HepG2 (cell line): ENCODE data around the gene TIRAP. TPM values are rescaled to one million over a fixed set of nuclear protein-coding genes. Genes with fewer than 3 reads are reported as not detected.

ENCODE experiments used
- ARNTL ChIP-seq: sonication (generic); formaldehyde crosslinking; IDR thresholded peaks from 2 replicates; pipeline ENCODE4 v1.4.0; 2020; ENCODE audit warnings: mild to moderate bottlenecking, missing genetic modification reagents
- ETV6 ChIP-seq: sonication (generic); formaldehyde crosslinking; conservative IDR thresholded peaks from 2 replicates; pipeline ENCODE4 v1.4.0; 2020; ENCODE audit warnings: missing genetic modification reagents
- MBNL3 ChIP-seq: fragments of 250-450 bp; sonication (Bioruptor Pico); conservative IDR thresholded peaks from 2 replicates; pipeline ENCODE4 v1.8.0; 2022; ENCODE audit warnings: mild to moderate bottlenecking, inconsistent platforms
- NPAS2 ChIP-seq: sonication (generic); formaldehyde crosslinking; IDR thresholded peaks from 2 replicates; pipeline ENCODE4 v1.8.0; 2022; ENCODE audit warnings: mild to moderate bottlenecking, missing genetic modification reagents, borderline replicate concordance
- NR2C2 ChIP-seq: sonication (generic); formaldehyde crosslinking; IDR thresholded peaks from 2 replicates; pipeline ENCODE4 v1.4.0; 2020; ENCODE audit warnings: missing genetic modification reagents, mild to moderate bottlenecking, moderate library complexity, borderline replicate concordance
- NR2F1 ChIP-seq, 2 experiments: fragments of 450-650 bp in 1 of 2; formaldehyde crosslinking in 1 of 2; IDR thresholded peaks; 2 replicates each; pipeline versions ENCODE4 v1.5.0 to v1.6.1; 2016 to 2020; ENCODE audit warnings: mild to moderate bottlenecking in 1 of 2, missing compliant biosample characterization in 1 of 2, missing genetic modification reagents in 1 of 2, moderate library complexity in 1 of 2
- PRMT3 ChIP-seq: sonication (generic); formaldehyde crosslinking; IDR thresholded peaks from 2 replicates; pipeline ENCODE4 v1.8.1; 2022; ENCODE audit warnings: low read depth, mild to moderate bottlenecking, moderate library complexity, missing genetic modification reagents, borderline replicate concordance
- RAD21 ChIP-seq: fragments of 450-650 bp; formaldehyde crosslinking; IDR thresholded peaks from 2 replicates; pipeline ENCODE4 v1.5.0; 2020; ENCODE audit warnings: mild to moderate bottlenecking
- RFXAP ChIP-seq: sonication (generic); formaldehyde crosslinking; IDR thresholded peaks from 2 replicates; pipeline ENCODE4 v1.4.0; 2020; ENCODE audit warnings: missing genetic modification reagents, borderline replicate concordance
- WIZ ChIP-seq: sonication (generic); formaldehyde crosslinking; IDR thresholded peaks from 2 replicates; pipeline ENCODE4 v1.5.1; 2020; ENCODE audit warnings: mild to moderate bottlenecking, missing genetic modification reagents
- ZFP36L1 ChIP-seq: sonication (generic); formaldehyde crosslinking; IDR thresholded peaks from 2 replicates; pipeline ENCODE4 v1.8.0; 2022; ENCODE audit warnings: mild to moderate bottlenecking, missing genetic modification reagents, moderate library complexity
- ZFYVE20 ChIP-seq: sonication (generic); formaldehyde crosslinking; IDR thresholded peaks from 2 replicates; pipeline ENCODE4 v1.8.0; 2023; ENCODE audit warnings: low read depth, mild to moderate bottlenecking, moderate library complexity, missing genetic modification reagents, borderline replicate concordance
- ZNF367 ChIP-seq: sonication (generic); formaldehyde crosslinking; IDR thresholded peaks from 2 replicates; pipeline ENCODE4 v1.4.0; 2020; ENCODE audit warnings: missing genetic modification reagents, borderline replicate concordance
- ZNF441 ChIP-seq: sonication (generic); formaldehyde crosslinking; IDR thresholded peaks from 2 replicates; pipeline ENCODE4 v1.7.0; 2021; ENCODE audit warnings: missing genetic modification reagents, borderline replicate concordance
- ZNF616 ChIP-seq: sonication (generic); formaldehyde crosslinking; IDR thresholded peaks from 2 replicates; pipeline ENCODE4 v1.5.0; 2020; ENCODE audit warnings: low read depth, mild to moderate bottlenecking, missing genetic modification reagents
- ZNF670 ChIP-seq: sonication (generic); formaldehyde crosslinking; IDR thresholded peaks from 2 replicates; pipeline ENCODE4 v1.8.0; 2022; ENCODE audit warnings: mild to moderate bottlenecking, missing genetic modification reagents, borderline replicate concordance
- ZNF7 ChIP-seq: IDR thresholded peaks from 2 replicates; pipeline ENCODE4 v1.6.1; 2016; ENCODE audit warnings: missing biosample characterization, missing genetic modification reagents
- ZNF773 ChIP-seq: sonication (generic); formaldehyde crosslinking; IDR thresholded peaks from 2 replicates; pipeline ENCODE4 v1.4.0; 2020; ENCODE audit warnings: missing genetic modification reagents, borderline replicate concordance
- ZNF83 ChIP-seq: sonication (generic); formaldehyde crosslinking; IDR thresholded peaks from 2 replicates; pipeline ENCODE4 v1.4.0; 2020; ENCODE audit warnings: missing genetic modification reagents, mild to moderate bottlenecking, borderline replicate concordance
- ZSCAN22 ChIP-seq: sonication (generic); formaldehyde crosslinking; IDR thresholded peaks from 2 replicates; pipeline ENCODE4 v1.4.0; 2020; ENCODE audit warnings: mild to moderate bottlenecking, missing genetic modification reagents
- polyA plus RNA-seq, 8 experiments: library from polyadenylated mRNA; depleted of rRNA in 3 of 8; stranded (reverse) in 7 of 8; unstranded in 1 of 8; fragments of >200 nt; fragmentation: Illumina TruSeq in 4 of 8; extraction: Trizol in 4 of 8; gene quantifications; 2 replicates each; pipeline versions ENCODE4 v1.2.1 to v1.2.3, GENCODE V29; 2011 to 2016; ENCODE audit warnings: low read depth in 4 of 8, missing spikeins in 1 of 8, mixed read lengths in 1 of 8; ENCODE audit not compliant: insufficient read depth in 1 of 8
- total RNA-seq, 5 experiments: library from RNA; depleted of rRNA; stranded (reverse); fragments of >200 nt; fragmentation: Illumina TruSeq; extraction: Trizol; gene quantifications; 2 replicates each; pipeline ENCODE4 v1.2.3, GENCODE V29; 2016; ENCODE audit warnings: low read depth in 1 of 5
- TF ChIP-seq, protein P1 (sequence below): sonication (generic); formaldehyde crosslinking; IDR thresholded peaks from 2 replicates; pipeline ENCODE4 v1.4.0; 2020; ENCODE audit warnings: mild to moderate bottlenecking, missing genetic modification reagents
- TF ChIP-seq, protein P2 (sequence below): sonication (generic); formaldehyde crosslinking; IDR thresholded peaks from 2 replicates; pipeline ENCODE4 v1.4.0; 2020; ENCODE audit warnings: missing genetic modification reagents; ENCODE audit errors: not compliant biosample characterization
- TF ChIP-seq, protein P3 (sequence below): sonication (generic); formaldehyde crosslinking; IDR thresholded peaks from 2 replicates; pipeline ENCODE4 v1.4.0; 2020; ENCODE audit warnings: missing genetic modification reagents
- TF ChIP-seq, protein P4 (sequence below): sonication (generic); formaldehyde crosslinking; IDR thresholded peaks from 2 replicates; pipeline ENCODE4 v1.9.0; 2021; ENCODE audit warnings: missing genetic modification reagents, borderline replicate concordance

The TIRAP gene
- total and polyA plus RNA-seq, 2 of the 13 experiments (the other 11 are each of a cell fraction or from before 2014, with no cell fraction given) = 5.4 to 5.7 TPM

DNA sequence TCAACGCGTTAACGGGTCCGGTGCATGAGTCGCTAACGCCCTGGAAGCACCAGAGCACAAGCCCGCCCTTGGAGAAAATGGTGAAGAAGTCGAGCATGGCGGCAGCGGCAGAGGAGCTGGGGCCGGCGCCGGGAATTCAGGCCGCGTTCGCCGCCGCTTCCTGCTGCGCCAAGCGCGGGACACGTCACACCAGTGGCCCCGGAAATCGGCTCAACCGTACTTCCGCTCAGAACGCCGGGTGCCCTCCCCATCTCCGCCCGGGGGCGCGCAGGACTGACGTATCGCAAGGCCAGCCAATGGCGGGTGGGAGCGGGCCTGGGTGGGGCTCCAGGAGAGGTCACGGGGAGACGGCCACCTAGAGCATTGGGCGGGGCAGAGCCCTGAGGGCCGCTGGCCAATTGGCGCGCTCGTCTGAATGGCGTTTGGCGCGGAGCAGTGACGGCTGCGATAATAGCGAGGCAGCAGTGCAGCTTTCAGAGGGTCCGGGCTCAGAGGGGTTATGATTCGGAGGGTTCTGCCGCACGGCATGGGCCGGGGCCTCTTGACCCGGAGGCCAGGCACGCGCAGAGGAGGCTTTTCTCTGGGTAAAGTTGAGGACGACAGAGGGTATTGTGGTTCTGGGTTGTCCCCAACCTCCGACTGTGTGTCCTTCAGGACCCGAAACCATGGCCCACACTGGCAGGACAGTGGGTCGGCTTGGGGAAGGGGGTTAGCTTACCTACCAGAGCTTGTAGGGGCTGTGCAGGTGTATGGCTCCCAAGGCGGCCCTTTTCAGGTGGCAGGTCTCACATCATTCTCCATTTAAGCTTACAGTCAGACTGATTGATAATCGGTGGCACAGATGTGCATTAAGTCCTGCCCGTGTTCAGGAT lies 13.9 kb upstream of the TIRAP start, which contains the start of the genes FOXRED1 and SRPRA (continued):
- TF ChIP-seq ZSCAN22 (CRISPR knock-in tag) (no peak), RAD21 (CRISPR knock-in tag) (no peak), ZFYVE20 (CRISPR knock-in tag) (no peak), ZFP36L1 (no peak), ZNF83 (CRISPR knock-in tag) (no peak), ZNF773 (CRISPR knock-in tag) (no peak), MBNL3 (no peak), ZNF670 (CRISPR knock-in tag) (peak; percentile 95; the same call in 1 of the 2 replicates), PRMT3 (CRISPR knock-in tag) (no peak), ZNF7 (CRISPR knock-in tag) (no peak), ZNF616 (CRISPR knock-in tag) (0 out of 2 replicates have a peak, but pooled peaks have one; percentile 32), NPAS2 (no peak), ETV6 (CRISPR knock-in tag) (no peak), ZNF441 (CRISPR knock-in tag) (no peak), ZNF367 (no peak), RFXAP (CRISPR knock-in tag) (peak; percentile 70; the same call in 1 of the 2 replicates), NR2F1 (CRISPR knock-in tag; IDR thresholded peaks at IDR 0.05) (0 out of 4 replicates have a peak, but pooled peaks of 1 of the 2 experiments have one; percentile 16), NR2C2 (CRISPR knock-in tag) (peak; percentile 97), ARNTL (peak; percentile 51; the same call in 1 of the 2 replicates), WIZ (CRISPR knock-in tag) (no peak)
- TF ChIP-seq, protein P1, sequence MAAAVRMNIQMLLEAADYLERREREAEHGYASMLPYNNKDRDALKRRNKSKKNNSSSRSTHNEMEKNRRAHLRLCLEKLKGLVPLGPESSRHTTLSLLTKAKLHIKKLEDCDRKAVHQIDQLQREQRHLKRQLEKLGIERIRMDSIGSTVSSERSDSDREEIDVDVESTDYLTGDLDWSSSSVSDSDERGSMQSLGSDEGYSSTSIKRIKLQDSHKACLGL = peak; percentile 45; the same call in 1 of the 2 replicates
- TF ChIP-seq, protein P2, sequence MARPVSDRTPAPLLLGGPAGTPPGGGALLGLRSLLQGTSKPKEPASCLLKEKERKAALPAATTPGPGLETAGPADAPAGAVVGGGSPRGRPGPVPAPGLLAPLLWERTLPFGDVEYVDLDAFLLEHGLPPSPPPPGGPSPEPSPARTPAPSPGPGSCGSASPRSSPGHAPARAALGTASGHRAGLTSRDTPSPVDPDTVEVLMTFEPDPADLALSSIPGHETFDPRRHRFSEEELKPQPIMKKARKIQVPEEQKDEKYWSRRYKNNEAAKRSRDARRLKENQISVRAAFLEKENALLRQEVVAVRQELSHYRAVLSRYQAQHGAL (CRISPR knock-in tag) = no peak
- TF ChIP-seq, protein P3, sequence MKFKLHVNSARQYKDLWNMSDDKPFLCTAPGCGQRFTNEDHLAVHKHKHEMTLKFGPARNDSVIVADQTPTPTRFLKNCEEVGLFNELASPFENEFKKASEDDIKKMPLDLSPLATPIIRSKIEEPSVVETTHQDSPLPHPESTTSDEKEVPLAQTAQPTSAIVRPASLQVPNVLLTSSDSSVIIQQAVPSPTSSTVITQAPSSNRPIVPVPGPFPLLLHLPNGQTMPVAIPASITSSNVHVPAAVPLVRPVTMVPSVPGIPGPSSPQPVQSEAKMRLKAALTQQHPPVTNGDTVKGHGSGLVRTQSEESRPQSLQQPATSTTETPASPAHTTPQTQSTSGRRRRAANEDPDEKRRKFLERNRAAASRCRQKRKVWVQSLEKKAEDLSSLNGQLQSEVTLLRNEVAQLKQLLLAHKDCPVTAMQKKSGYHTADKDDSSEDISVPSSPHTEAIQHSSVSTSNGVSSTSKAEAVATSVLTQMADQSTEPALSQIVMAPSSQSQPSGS (CRISPR knock-in tag) = peak; percentile 76
- TF ChIP-seq, protein P4, sequence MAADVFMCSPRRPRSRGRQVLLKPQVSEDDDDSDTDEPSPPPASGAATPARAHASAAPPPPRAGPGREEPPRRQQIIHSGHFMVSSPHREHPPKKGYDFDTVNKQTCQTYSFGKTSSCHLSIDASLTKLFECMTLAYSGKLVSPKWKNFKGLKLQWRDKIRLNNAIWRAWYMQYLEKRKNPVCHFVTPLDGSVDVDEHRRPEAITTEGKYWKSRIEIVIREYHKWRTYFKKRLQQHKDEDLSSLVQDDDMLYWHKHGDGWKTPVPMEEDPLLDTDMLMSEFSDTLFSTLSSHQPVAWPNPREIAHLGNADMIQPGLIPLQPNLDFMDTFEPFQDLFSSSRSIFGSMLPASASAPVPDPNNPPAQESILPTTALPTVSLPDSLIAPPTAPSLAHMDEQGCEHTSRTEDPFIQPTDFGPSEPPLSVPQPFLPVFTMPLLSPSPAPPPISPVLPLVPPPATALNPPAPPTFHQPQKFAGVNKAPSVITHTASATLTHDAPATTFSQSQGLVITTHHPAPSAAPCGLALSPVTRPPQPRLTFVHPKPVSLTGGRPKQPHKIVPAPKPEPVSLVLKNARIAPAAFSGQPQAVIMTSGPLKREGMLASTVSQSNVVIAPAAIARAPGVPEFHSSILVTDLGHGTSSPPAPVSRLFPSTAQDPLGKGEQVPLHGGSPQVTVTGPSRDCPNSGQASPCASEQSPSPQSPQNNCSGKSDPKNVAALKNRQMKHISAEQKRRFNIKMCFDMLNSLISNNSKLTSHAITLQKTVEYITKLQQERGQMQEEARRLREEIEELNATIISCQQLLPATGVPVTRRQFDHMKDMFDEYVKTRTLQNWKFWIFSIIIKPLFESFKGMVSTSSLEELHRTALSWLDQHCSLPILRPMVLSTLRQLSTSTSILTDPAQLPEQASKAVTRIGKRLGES = no peak
